IMR-90 (cell line): ENCODE data around the gene MUTYH. TPM values are rescaled to one million over a fixed set of nuclear protein-coding genes. Genes with fewer than 3 reads are reported as not detected.

ENCODE experiments used
- ATAC-seq: fragments of 200-7000 bp; cut with Tn5 transposase; 2 replicates; pipeline ENCODE4 v1.9.1; 2020; ENCODE audit warnings: low read depth, mild to moderate bottlenecking, moderate library complexity
- BruUV-seq: library from RNA; stranded (reverse); fragments of 400-500 nt; replicated peaks from 2 replicates; lab custom pipeline; 2021; lab: Mats Ljungman, UMichigan
- CTCF ChIA-PET: fragments of 300-600 bp; formaldehyde crosslinking; extraction: SDS; loops from one replicate; lab custom pipeline; 2021; ENCODE audit warnings: antibody characterized with exemption; lab: Yijun Ruan, JAX
- POLR2A ChIA-PET: fragments of 300-600 bp; sonication (Branson Sonifier 250); formaldehyde crosslinking; loops from one replicate; lab custom pipeline; 2022; ENCODE audit warnings: antibody characterized with exemption; ENCODE audit not compliant: unreplicated experiment; lab: Charles Lee
- DNase-seq: peaks from one replicate; pipeline ENCODE4 v3.0.0; 2013
- H2AFZ ChIP-seq: replicated peaks from 2 replicates; pipeline ENCODE3; 2013; ENCODE audit warnings: low read length, mild to moderate bottlenecking; ENCODE audit not compliant: poor library complexity
- H2AK5ac ChIP-seq: 2 replicates; pipeline ENCODE4 v1.6.1; 2013; ENCODE audit warnings: low read depth, low read length, inconsistent platforms
- H2AK9ac ChIP-seq: replicated peaks from 2 replicates; pipeline ENCODE3; 2013; ENCODE audit warnings: mild to moderate bottlenecking, low read depth, low read length, moderate library complexity; ENCODE audit not compliant: poor library complexity
- H2BK120ac ChIP-seq: 2 replicates; pipeline ENCODE4 v1.6.1; 2013; ENCODE audit warnings: low read depth, low read length, inconsistent platforms
- H2BK15ac ChIP-seq: 3 replicates; pipeline ENCODE4 v1.6.1; 2013; ENCODE audit warnings: low read depth, low read length, inconsistent platforms
- H2BK20ac ChIP-seq: 2 replicates; pipeline ENCODE4 v1.6.1; 2013; ENCODE audit warnings: low read depth, mild to moderate bottlenecking, inconsistent platforms, low read length, moderate library complexity
- H2BK5ac ChIP-seq: 2 replicates; pipeline ENCODE4 v1.6.1; 2013; ENCODE audit warnings: mild to moderate bottlenecking, low read depth, low read length, inconsistent platforms; ENCODE audit not compliant: poor library complexity, severe bottlenecking
- H3K14ac ChIP-seq: replicated peaks from 2 replicates; pipeline ENCODE4 v1.6.1; 2013; ENCODE audit warnings: low read depth, low read length, inconsistent platforms
- H3K18ac ChIP-seq: 2 replicates; pipeline ENCODE4 v1.6.1; 2013; ENCODE audit warnings: low read depth, low read length, control low read depth
- H3K23ac ChIP-seq: 2 replicates; pipeline ENCODE4 v1.6.1; 2013; ENCODE audit warnings: low read depth, low read length, inconsistent platforms
- H3K27ac ChIP-seq: 2 replicates; pipeline ENCODE4 v1.5.1; 2013; ENCODE audit warnings: mild to moderate bottlenecking, control low read depth, low read length; ENCODE audit not compliant: insufficient read depth
- H3K27me3 ChIP-seq: 2 replicates; pipeline ENCODE4 v1.6.1; 2013; ENCODE audit warnings: low read length; ENCODE audit not compliant: control insufficient read depth, insufficient read depth
- H3K36me3 ChIP-seq: 2 replicates; pipeline ENCODE4 v1.6.1; 2013; ENCODE audit warnings: low read length, mixed read lengths; ENCODE audit not compliant: control insufficient read depth, insufficient read depth
- H3K4ac ChIP-seq: 2 replicates; pipeline ENCODE4 v1.6.1; 2013; ENCODE audit warnings: low read depth, low read length, inconsistent platforms
- H3K4me1 ChIP-seq: 2 replicates; pipeline ENCODE4 v1.6.1; 2013; ENCODE audit warnings: low read length, mixed read lengths; ENCODE audit not compliant: control insufficient read depth, insufficient read depth
- H3K4me2 ChIP-seq: 2 replicates; pipeline ENCODE4 v1.6.1; 2013; ENCODE audit warnings: low read depth, mild to moderate bottlenecking, control low read depth, low read length, moderate library complexity
- H3K4me3 ChIP-seq: 2 replicates; pipeline ENCODE4 v1.5.1; 2013; ENCODE audit warnings: low read depth, mild to moderate bottlenecking, control low read depth, low read length, moderate library complexity; ENCODE audit not compliant: insufficient read depth
- H3K56ac ChIP-seq: 2 replicates; pipeline ENCODE4 v1.6.1; 2013; ENCODE audit warnings: low read length, inconsistent platforms; ENCODE audit not compliant: insufficient read depth; ENCODE audit errors: extremely low read depth
- H3K79me1 ChIP-seq, 2 experiments: 2 replicates each; pipeline ENCODE4 v1.6.1; 2013; ENCODE audit warnings: low read length in 2 of 2, inconsistent platforms in 1 of 2, low read depth in 1 of 2
- H3K9ac ChIP-seq: 2 replicates; pipeline ENCODE4 v1.6.1; 2013; ENCODE audit warnings: low read depth, low read length, control low read depth
- H3K9me1 ChIP-seq: 2 replicates; pipeline ENCODE4 v1.6.1; 2013; ENCODE audit warnings: low read length, inconsistent platforms; ENCODE audit not compliant: insufficient read depth
- H3K9me3 ChIP-seq: 2 replicates; pipeline ENCODE4 v1.6.1; 2013; ENCODE audit warnings: low read length; ENCODE audit not compliant: control insufficient read depth, insufficient read depth
- H4K20me1 ChIP-seq: 2 replicates; pipeline ENCODE4 v1.6.1; 2013; ENCODE audit warnings: low read length, inconsistent platforms; ENCODE audit not compliant: insufficient read depth
- H4K5ac ChIP-seq: 2 replicates; pipeline ENCODE4 v1.6.1; 2013; ENCODE audit warnings: mild to moderate bottlenecking, low read depth, low read length, control low read depth
- H4K8ac ChIP-seq, 2 experiments: 2 replicates each; pipeline ENCODE4 v1.6.1; 2013; ENCODE audit warnings: low read depth in 2 of 2, low read length in 2 of 2, control low read depth in 1 of 2, inconsistent platforms in 1 of 2
- H4K91ac ChIP-seq: 2 replicates; pipeline ENCODE4 v1.6.1; 2013; ENCODE audit warnings: low read depth, low read length, inconsistent platforms; ENCODE audit not compliant: insufficient read depth
- BHLHE40 ChIP-seq: fragments of 150-350 bp; IDR thresholded peaks from 2 replicates; pipeline ENCODE4 v1.6.1; 2016; ENCODE audit warnings: mild to moderate bottlenecking, low read depth, low read length
- CHD1 ChIP-seq: IDR thresholded peaks from 2 replicates; pipeline ENCODE4 v1.6.1; 2012; ENCODE audit warnings: low read depth, low read length, improper control_type of control experiment
- MXI1 ChIP-seq: IDR thresholded peaks from 2 replicates; pipeline ENCODE4 v1.6.1; 2012; ENCODE audit warnings: low read depth, mild to moderate bottlenecking, low read length, moderate library complexity, borderline replicate concordance
- NFE2L2 ChIP-seq: fragments of 150-350 bp; IDR thresholded peaks from 2 replicates; pipeline ENCODE4 v1.6.1; 2016; ENCODE audit warnings: low read depth, mild to moderate bottlenecking, low read length
- RAD21 ChIP-seq: IDR thresholded peaks from 2 replicates; pipeline ENCODE4 v1.6.1; 2012; ENCODE audit warnings: low read length, improper control_type of control experiment
- RCOR1 ChIP-seq: IDR thresholded peaks from 2 replicates; pipeline ENCODE4 v1.6.1; 2012; ENCODE audit warnings: mild to moderate bottlenecking, low read length, improper control_type of control experiment; ENCODE audit not compliant: insufficient replicate concordance
- RFX5 ChIP-seq: IDR thresholded peaks from 2 replicates; pipeline ENCODE4 v1.8.0; 2012; ENCODE audit warnings: low read depth, mild to moderate bottlenecking, low read length, moderate library complexity
- SMC3 ChIP-seq: fragments of 150-350 bp; IDR thresholded peaks from 2 replicates; pipeline ENCODE4 v1.6.1; 2016; ENCODE audit warnings: low read depth, mild to moderate bottlenecking, antibody characterized with exemption, low read length, moderate library complexity
- WGBS, 2 experiments: methylation state at CpG; one replicate each; pipeline versions ENCODE4 v1.1.5 to v1.1.7; 2013; ENCODE audit warnings: missing lambda C conversion rate in 2 of 2; ENCODE audit not compliant: insufficient read length in 1 of 2; ENCODE audit errors: extremely low coverage in 2 of 2; 5-methylcytosine and 5-hydroxymethylcytosine counted together
- dilution Hi-C: fragments of 300-500 bp; cut with HindIII; formaldehyde crosslinking; loops from one replicate; pipeline ENCODE4 v1.14.3; 2018; ENCODE audit warnings: low sequenced_read_pairs; ENCODE audit not compliant: unreplicated experiment
- in situ Hi-C: fragments of 300-500 bp; cut with MboI; formaldehyde crosslinking; loops from 3 replicates; pipeline ENCODE4 v1.14.3; 2019; ENCODE audit warnings: low sequenced_read_pairs, inconsistent platforms, mixed read lengths
- intact Hi-C: fragments of 100-400 bp; cut with micrococcal nuclease; formaldehyde crosslinking; loops from 2 replicates; pipeline ENCODE4 v1.10.0; 2022
- polyA plus RNA-seq, 3 experiments: library from polyadenylated mRNA; depleted of rRNA; stranded (reverse); fragments of >200 nt; gene quantifications; 2 replicates each; pipeline ENCODE4 v1.2.3, GENCODE V29; 2012; ENCODE audit warnings: low replicate concordance in 1 of 3
- total RNA-seq: library from RNA; depleted of rRNA; stranded (reverse); fragments of >200 nt; gene quantifications from 2 replicates; pipeline ENCODE4 v1.2.3, GENCODE V29; 2012

MUTYH gene
- total and polyA plus RNA-seq, 2 of the 4 experiments (the other 2 are of a cell fraction), result 9.1 to 14.6 TPM

DNA sequence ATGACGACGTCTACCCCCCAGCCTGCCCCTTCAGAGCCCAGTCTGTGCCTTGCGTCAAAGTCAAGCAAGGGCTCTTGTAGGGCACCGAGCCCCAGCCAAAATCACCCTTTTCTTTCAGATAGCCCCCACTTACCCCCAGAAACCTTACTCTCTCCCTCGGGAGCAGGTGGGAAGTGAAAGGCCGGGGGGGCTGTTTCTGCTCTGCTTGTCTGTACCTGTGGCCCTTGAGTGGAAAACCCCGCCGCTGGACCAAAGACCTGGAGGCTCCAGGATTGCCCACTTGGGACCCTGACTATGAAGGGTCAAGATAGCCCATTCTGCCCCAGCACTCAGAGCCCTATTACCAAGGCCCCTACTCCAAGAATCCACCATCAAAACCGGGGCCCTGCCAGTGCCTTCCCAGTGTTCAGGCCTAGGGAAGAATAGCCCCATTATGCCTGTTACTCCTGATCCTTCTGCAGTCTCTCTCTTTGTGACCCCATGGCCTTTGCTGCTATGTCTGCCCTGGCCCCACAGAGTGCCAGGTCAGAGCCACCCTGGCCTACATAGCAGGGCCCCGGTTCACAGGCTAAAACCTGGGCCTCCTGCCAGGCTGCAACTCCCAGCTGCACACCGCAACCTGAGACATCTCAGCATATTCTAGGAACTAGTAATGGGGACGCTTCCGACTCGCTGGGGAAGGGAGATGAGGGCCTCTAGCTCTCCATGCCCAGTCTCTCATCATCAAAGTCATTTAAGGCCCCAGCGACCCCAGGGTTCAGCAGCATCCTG lies 35.7 kb downstream of the MUTYH start:
- dilution Hi-C loops (no loop called here), intact Hi-C loops (loop anchor here (5.0 to 10.0 kb wide), 5 partner anchors 97 to 587 kb away; partner anchors contain the start of genes BTBD19, DYNLT4, PLK3 and RNU5D-1), in situ Hi-C loops (loop anchor here (5.0 to 10.0 kb wide), 2 partner anchors 292 to 470 kb away; partner anchors contain the start of genes HECTD3 and UROD)
- POLR2A ChIA-PET, result no interaction called here
- Histone ChIP-seq H4K20me1 (no peaks in the 10 kb centered on the region), H2AK9ac (peak overlapping the region; percentile 87), H3K4me3 (peak overlapping the region; percentile 76), H3K36me3 (no peaks in the 10 kb centered on the region), H3K23ac (peak overlapping the region; percentile 99), H3K4me2 (peak overlapping the region; percentile 94), H3K9me1 (no peaks in the 10 kb centered on the region), H2BK120ac (peak overlapping the region; percentile 81; the same call in 1 of the 2 replicates), H3K79me1 (peaks cover 0 to 11% of the 10 kb centered on the region in 2 experiments; a peak in 2 of 4 replicates), H2AFZ (peak overlapping the region; percentile 100), H3K4ac (peak overlapping the region; percentile 99), H4K91ac (peak overlapping the region; percentile 84), H2AK5ac (peak overlapping the region; percentile 93), H3K9ac (peak overlapping the region; percentile 81), H4K5ac (peak overlapping the region; percentile 95), H2BK5ac (peak overlapping the region; percentile 68), H3K27ac (peak overlapping the region; percentile 86), H3K4me1 (peaks cover 4% of the 10 kb centered on the region; the same call in 1 of the 2 replicates), H3K9me3 (no peaks in the 10 kb centered on the region), H3K27me3 (no peaks in the 10 kb centered on the region), H3K14ac (peak overlapping the region; percentile 99), H3K56ac (peak overlapping the region; percentile 83), H4K8ac (peak overlapping the region; percentile 73 to 98; a peak in 3 of 4 replicates), H2BK20ac (peak overlapping the region; percentile 55; the same call in 1 of the 2 replicates), H2BK15ac (no peak overlapping the region; the same call in 2 of the 3 replicates), H3K18ac (peak overlapping the region; percentile 30)
- ATAC-seq (no peak), DNase-seq (peak; percentile 36)
- TF ChIP-seq SMC3, result no peak
- no peak for TF ChIP-seq CHD1
- no peak for TF ChIP-seq NFE2L2
- no peak for TF ChIP-seq MXI1
- no peak for TF ChIP-seq RFX5
- TF ChIP-seq BHLHE40, result no peak
- no peak for TF ChIP-seq RCOR1
- TF ChIP-seq RAD21, result no peak
- CTCF ChIA-PET, result no interaction called here
- WGBS, 2 experiments, result 47% methylated on average over 2 of the region's 15 CpGs; no CpG with 5 or more reads in 1 of the 2 experiments
- no TSS peak for BruUV-seq
